Muscle layer of colon (tissue), 2 donors: Measurements from ENCODE around the gene GLT6D1.

ENCODE experiments used
- H3K27ac ChIP-seq: one replicate; pipeline ENCODE4 v1.7.0; 2013; ENCODE audit warnings: low read depth, mild to moderate bottlenecking, low read length, moderate library complexity
- H3K27me3 ChIP-seq, 2 donors: one replicate each; pipeline ENCODE4 v1.7.0; 2013; ENCODE audit warnings: low read length in 2 of 2, mild to moderate bottlenecking in 2 of 2; ENCODE audit not compliant: insufficient read depth in 2 of 2, control insufficient read depth in 1 of 2
- H3K36me3 ChIP-seq: one replicate; pipeline ENCODE4 v1.7.0; 2013; ENCODE audit warnings: mild to moderate bottlenecking, low read length; ENCODE audit not compliant: insufficient read depth
- H3K4me1 ChIP-seq: one replicate; pipeline ENCODE4 v1.7.0; 2013; ENCODE audit warnings: mild to moderate bottlenecking, low read length; ENCODE audit not compliant: insufficient read depth
- H3K4me3 ChIP-seq, 2 donors: one replicate each; pipeline ENCODE4 v1.7.0; 2013; ENCODE audit warnings: low read length in 2 of 2, low read depth in 1 of 2, mild to moderate bottlenecking in 1 of 2, moderate library complexity in 1 of 2
- H3K9ac ChIP-seq: one replicate; pipeline ENCODE4 v1.7.0; 2013; ENCODE audit warnings: low read length
- H3K9me3 ChIP-seq: one replicate; pipeline ENCODE4 v1.7.0; 2013; ENCODE audit warnings: mild to moderate bottlenecking, low read length
- donor health status: abdominal sarcoma.
- donor health status: Adenocarcinoma of cecum.

Gene GLT6D1

DNA sequence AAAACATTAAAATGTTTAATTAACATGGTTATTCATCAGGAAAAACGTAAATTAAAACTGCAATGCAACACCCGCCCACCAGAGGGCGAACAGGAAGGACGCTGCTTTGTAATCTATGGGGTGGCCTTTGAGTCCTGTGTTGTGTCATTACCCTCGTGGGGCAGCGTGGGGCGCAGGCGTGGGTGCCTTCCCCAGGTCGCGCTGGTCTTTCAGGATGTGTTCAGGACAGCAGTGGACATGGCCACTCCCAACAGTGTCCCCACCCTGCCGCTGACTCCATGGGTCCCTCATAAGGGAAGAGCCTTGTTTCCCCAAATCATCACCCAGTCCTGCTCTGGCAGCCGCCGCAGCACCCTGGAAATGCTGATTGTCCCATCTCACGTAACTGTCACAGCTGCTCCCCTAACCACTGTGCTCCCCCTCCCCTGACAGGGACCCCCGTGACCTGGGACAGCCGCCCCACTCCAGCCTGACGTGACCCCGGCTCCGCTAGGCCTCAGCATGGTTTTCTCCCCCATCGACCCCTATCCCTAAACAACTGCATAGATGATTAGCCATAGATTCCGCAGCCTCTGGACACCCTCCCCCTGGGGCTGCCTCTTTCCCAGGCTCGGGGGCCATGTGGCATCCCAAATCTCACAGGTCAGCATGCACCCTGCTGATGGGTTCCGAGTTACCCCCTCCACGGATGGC is 36.4 kb downstream of the GLT6D1 start:
- Histone ChIP-seq H3K36me3 (no peaks in the 10 kb centered on the region), H3K27me3 (peaks cover 0 to 11% of the 10 kb centered on the region in 2 donors), H3K9ac (no peak overlapping the region), H3K4me1 (no peaks in the 10 kb centered on the region), H3K9me3 (no peaks in the 10 kb centered on the region), H3K4me3 (no peak overlapping the region), H3K27ac (no peak overlapping the region)

DNA sequence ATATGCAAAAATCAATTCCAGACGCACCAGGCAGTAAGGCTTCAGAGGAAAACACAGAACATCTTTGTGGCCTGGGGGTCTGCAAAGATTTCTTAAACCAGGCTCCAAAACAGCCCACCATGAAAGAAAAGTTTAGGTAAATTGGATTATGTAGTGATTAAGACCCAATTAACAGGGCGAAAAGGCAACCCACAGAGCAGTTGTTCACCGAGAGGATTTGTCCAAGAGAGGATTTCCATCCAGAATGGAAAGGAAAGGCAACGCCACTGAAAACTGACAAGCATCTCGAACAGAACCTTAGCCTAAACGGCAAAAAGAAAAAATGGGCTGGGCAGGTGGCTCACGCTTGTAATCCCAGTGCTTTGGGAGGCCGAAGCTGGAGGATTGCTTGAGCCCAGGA is 37.4 kb downstream of the GLT6D1 start:
- Histone ChIP-seq H3K27me3 (peaks cover 0 to 11% of the 10 kb centered on the region in 2 donors), H3K36me3 (no peaks in the 10 kb centered on the region), H3K9ac (no peak overlapping the region), H3K27ac (no peak overlapping the region), H3K4me3 (no peak overlapping the region), H3K4me1 (no peaks in the 10 kb centered on the region), H3K9me3 (no peaks in the 10 kb centered on the region)

DNA sequence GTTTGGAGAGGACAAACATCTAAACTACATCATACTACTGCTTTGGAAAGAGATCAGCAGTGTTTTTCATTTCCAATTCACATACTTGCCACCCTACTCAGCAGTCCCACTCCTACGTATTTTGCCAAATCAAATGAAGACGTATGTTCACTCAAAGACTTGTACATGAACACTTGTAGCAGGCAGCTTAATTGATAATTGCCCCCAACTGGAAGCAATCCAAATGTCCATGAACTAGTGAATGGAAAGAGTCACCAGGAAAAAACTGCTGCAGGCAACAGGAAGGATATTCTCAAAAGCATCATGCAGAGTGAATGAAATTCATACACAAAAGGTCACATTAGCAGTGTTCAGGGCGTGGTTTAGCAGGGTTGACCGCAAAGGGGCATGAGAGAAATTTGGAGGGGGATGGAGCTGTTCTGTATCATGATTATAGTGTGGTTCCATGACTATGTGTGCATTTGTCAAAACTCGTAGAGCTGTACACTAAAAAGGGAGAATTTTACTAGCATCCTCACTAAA is 39.0 kb downstream of the GLT6D1 start:
- peaks cover 0 to 11% of the 10 kb centered on the region in 2 donors for H3K27me3 ChIP-seq
- no peak overlapping the region for H3K4me3 ChIP-seq
- no peaks in the 10 kb centered on the region for H3K36me3 ChIP-seq
- no peak overlapping the region for H3K9ac ChIP-seq
- H3K27ac ChIP-seq, result no peak overlapping the region
- no peaks in the 10 kb centered on the region for H3K4me1 ChIP-seq
- peaks cover 3% of the 10 kb centered on the region for H3K9me3 ChIP-seq

DNA sequence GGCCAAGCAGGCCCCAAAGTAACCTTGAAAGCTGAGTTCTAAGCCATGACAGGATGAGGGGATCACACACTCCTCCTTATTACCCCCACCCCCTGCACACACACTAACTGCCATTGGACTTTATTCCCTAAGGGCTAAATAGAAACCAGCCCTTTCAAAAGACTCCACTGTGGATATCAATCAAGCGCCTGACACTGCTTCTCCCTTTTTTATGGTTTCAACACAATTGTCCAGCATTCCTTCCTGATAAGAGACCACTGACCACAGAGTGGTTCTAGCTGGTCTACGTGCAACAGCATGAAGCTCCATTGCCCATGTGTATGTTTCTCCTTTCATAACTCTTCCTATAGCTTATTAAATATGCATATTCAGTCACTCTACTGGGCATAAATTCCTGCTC is 43.1 kb downstream of the GLT6D1 start:
- Histone ChIP-seq H3K9me3 (peaks cover 4% of the 10 kb centered on the region), H3K36me3 (no peaks in the 10 kb centered on the region), H3K27ac (no peak overlapping the region), H3K4me3 (no peak overlapping the region), H3K4me1 (no peaks in the 10 kb centered on the region), H3K27me3 (peaks cover 0 to 7% of the 10 kb centered on the region in 2 donors), H3K9ac (no peak overlapping the region)

DNA sequence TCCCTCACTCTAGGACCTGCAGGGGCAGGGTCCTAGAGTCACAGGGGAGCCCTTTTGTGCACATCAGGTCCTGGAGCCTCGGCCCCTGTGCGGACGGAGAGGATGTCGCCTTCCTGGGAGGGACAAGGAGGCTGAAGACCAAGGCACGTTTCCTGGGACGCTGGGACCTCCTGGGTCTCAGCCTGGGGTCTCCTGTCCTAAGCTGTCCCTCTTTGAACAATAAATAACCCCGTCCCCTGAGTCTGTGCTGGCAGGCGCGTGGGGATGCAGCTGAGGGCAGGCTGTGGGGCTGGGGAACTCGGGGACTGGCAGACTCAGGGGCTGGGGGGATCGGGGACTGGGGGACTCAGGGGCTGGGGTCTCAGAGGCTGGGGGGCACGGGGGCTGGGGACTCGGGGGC is 46.7 kb downstream of the GLT6D1 start:
- Histone ChIP-seq H3K9me3 (peaks cover 4% of the 10 kb centered on the region), H3K4me3 (no peak overlapping the region), H3K9ac (no peak overlapping the region), H3K4me1 (no peaks in the 10 kb centered on the region), H3K27me3 (peaks cover 0 to 12% of the 10 kb centered on the region in 2 donors), H3K27ac (no peak overlapping the region), H3K36me3 (no peaks in the 10 kb centered on the region)

DNA sequence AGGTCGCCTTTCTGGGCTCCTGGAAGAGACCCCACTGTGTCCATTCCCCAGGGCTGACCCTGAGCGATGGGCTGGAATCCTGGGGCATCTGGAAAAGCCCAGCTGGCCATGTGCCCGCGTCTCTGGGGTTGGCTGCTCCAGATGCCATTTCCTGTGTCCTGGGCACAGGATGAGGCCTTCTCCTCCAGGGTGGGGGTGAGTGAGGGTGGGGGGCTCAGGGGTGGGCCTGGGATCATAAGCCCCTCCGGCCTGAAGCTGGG is 47.1 kb downstream of the GLT6D1 start:
- H3K36me3 ChIP-seq, result no peaks in the 10 kb centered on the region
- H3K27me3 ChIP-seq, result peaks cover 0 to 12% of the 10 kb centered on the region in 2 donors
- H3K4me1 ChIP-seq, result no peaks in the 10 kb centered on the region
- no peak overlapping the region for H3K9ac ChIP-seq
- H3K9me3 ChIP-seq, result peaks cover 4% of the 10 kb centered on the region
- no peak overlapping the region for H3K27ac ChIP-seq
- H3K4me3 ChIP-seq, result no peak overlapping the region

DNA sequence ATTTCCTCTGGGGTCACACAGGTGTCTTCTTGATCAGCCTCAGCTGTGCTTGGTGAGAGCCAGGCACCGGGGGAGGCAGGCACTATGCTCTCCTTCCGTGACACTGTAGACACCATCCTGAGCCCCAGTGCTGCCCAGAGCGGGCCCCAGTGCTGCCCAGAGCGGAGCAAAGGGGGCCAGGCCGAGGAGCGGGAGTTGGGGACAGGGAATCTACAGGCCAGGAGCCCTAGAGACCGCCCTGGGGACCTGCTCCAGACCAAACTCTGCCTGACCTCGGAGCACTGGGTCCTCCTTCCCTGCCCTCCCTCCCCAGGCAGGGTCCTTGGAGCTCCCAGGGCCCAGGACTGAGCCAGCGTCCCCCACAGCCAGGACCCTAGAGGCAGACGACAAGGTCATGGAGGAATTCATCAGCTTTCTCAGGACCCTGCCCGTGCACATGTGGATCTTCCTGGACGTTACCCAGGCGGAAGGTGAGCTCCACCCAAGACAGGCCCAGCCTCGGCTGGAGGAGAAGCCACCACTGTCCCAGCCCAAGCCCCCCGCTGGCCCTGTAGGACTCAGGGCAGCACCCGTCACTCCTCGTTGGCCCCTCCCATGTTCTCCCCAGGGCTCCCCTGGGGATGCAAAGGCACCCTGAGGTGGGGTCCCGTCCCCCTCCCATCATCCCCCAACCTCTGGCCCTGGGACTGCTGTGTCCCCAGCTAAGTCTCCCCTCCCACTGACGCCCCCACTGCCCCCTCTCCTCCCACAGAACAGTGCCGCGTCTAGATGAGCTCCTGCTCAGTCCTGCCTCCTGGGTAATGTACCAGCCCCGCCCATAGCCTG is 47.6 kb downstream of the GLT6D1 start:
- Histone ChIP-seq H3K36me3 (no peaks in the 10 kb centered on the region), H3K4me3 (no peak overlapping the region), H3K9ac (no peak overlapping the region), H3K27ac (no peak overlapping the region), H3K9me3 (peaks cover 4% of the 10 kb centered on the region), H3K27me3 (peaks cover 0 to 12% of the 10 kb centered on the region in 2 donors), H3K4me1 (no peaks in the 10 kb centered on the region)

DNA sequence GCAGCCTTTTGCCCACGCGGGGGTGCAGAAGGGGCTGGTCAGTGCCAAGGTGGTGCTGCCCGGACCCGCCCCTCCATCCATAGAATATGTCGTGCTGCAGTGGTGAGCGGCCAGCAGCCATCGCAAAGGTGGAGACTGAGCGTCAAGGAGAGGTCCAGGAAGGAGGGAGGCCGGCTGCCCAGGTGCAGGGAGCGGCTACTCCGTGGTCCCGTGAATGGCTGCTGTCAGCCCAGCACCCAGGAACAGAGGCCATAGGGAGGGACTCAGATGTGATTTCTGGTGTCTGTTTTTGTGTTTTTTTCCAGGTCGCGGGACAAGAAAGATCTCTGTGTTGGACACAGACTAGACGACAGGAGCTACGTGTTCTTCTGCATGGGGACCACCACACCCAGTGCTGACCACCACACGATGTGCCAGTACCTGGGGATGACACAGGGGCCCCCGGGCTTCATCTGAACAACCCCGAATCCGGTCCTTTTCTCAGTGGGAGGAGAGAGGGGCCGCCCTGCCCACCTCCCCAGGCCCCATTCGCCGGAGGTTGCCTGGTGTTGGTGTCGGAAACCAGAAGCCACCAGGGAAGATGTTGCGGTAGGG is 48.8 kb downstream of the GLT6D1 start:
- Histone ChIP-seq H3K36me3 (no peaks in the 10 kb centered on the region), H3K9ac (no peak overlapping the region), H3K4me1 (no peaks in the 10 kb centered on the region), H3K4me3 (no peak overlapping the region), H3K27ac (no peak overlapping the region), H3K9me3 (peaks cover 3% of the 10 kb centered on the region), H3K27me3 (peaks cover 0 to 12% of the 10 kb centered on the region in 2 donors)

DNA sequence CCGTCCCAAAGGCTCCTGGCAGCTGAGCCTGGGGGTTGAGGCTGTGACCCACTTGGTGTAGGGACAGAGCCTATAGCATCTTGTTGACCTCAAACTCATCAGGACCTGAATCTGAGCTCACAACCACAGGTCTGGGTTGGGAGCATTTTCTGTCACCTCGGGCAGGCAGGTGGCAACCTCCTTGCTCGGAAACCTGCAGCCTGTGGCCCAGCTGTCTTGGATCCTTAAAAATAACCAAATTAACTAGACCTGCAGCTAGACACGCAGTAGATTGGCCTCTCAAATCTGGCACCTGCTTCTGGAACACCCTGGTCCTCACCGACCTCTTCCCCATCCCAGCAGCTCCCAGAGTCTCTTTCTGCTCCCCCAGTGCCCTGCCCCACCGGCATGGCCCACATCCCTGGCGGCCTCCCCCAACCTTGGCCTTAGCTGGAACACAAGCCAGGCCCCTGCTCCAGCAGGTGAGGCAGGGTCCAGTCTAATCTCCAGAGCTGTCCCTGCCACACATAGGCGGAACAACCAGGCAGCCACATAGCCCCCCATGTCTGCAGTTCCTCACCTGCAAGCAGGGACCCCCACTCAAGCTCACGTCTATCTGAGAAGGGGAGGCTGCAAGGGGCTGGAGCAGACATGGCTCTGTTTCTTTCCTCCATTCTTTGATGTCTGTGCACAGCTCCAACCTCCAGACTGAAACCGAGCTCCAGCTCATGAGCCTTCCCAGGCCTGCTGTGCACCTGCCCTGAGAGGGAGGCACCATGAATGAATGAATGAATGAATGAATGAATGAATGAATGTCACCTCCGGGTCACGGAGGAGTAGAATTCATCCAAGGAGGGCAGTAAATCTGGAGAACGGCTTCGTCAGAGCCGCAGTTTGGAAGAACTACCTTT is 49.5 kb downstream of the GLT6D1 start:
- no peaks in the 10 kb centered on the region for H3K4me1 ChIP-seq
- H3K27ac ChIP-seq, result no peak overlapping the region
- H3K9ac ChIP-seq, result no peak overlapping the region
- H3K4me3 ChIP-seq, result no peak overlapping the region
- peaks cover 0 to 12% of the 10 kb centered on the region in 2 donors for H3K27me3 ChIP-seq
- no peaks in the 10 kb centered on the region for H3K9me3 ChIP-seq
- no peaks in the 10 kb centered on the region for H3K36me3 ChIP-seq

DNA sequence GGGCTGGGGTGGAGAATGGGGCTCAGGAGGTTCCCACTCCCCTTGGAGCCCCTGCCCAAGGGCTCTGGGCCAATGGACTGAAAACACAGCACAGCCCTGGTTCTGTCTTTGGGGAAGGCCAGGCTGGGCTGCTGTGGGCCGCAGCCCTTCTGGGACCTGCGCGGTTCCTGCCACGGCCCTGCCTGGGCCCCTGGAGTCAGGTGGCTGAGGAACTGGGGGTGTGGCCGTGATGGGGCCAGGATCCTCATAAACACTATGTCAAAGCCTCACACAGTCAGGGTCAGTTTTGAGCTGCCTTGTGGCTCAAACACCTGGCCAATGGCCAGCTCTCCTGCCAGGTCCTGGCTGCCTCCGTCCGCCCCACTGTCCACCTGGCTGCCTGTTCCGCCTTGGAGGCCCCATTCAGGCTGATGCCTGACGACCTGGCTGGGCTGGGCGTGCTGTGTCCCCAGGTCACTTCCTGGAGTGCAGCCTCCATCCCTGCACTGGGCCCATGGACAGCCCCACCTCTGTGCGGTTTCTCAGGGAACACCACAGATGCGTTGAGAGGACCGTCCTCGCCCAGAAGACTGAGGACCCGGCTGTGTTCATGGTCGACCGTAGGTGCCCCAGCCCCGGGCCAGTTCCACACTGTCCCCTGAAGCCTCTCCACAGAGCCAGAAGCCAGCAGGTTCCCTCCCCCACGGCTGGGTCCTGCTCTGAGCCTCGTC is 50.3 kb downstream of the GLT6D1 start:
- no peak overlapping the region for H3K27ac ChIP-seq
- H3K36me3 ChIP-seq, result no peaks in the 10 kb centered on the region
- H3K9ac ChIP-seq, result no peak overlapping the region
- H3K4me1 ChIP-seq, result no peaks in the 10 kb centered on the region
- H3K9me3 ChIP-seq, result no peaks in the 10 kb centered on the region
- no peak overlapping the region for H3K4me3 ChIP-seq
- peaks cover 0 to 12% of the 10 kb centered on the region in 2 donors for H3K27me3 ChIP-seq
